ENCODE measurements around the gene FOXO1. TPM values are rescaled to one million over a fixed set of nuclear protein-coding genes. Genes with fewer than 3 reads are reported as not detected.

The FOXO1 gene
- total and polyA plus RNA-seq, 2 experiments from 2014 or later = 10.5 to 14.0 TPM

- Histone ChIP-seq H3K9me3 (ENCODE audit: low read depth) (no peaks in the 10 kb centered on the region), H3K4me1 (ENCODE audit: low read depth) (peaks cover 22% of the 10 kb centered on the region), H3K27me3 (no peaks in the 10 kb centered on the region), H3K36me3 (no peaks in the 10 kb centered on the region), H3K27ac (no peak overlapping the region), H3K4me3 (no peak overlapping the region)
- DNase-seq (ENCODE audit: low read depth in 1 of 2, low spot score in 1 of 2) = no peak
- TF ChIP-seq CTCF (IDR thresholded peaks at IDR 0.05; ENCODE audit: low read depth, low read length) = no peak
These were observed 48.6 kb downstream of the FOXO1 start for GRCh38 chr13:40617801-40618356.

GRCh38 chr13:40615619-40616018 is 50.8 kb downstream of the FOXO1 start:
- TF ChIP-seq CTCF (IDR thresholded peaks at IDR 0.05; ENCODE audit: low read depth, low read length) = no peak
- no peak for DNase-seq (ENCODE audit: low read depth in 1 of 2, low spot score in 1 of 2)
- Histone ChIP-seq H3K4me1 (ENCODE audit: low read depth) (peaks cover 35% of the 10 kb centered on the region), H3K36me3 (no peaks in the 10 kb centered on the region), H3K27ac (no peak overlapping the region), H3K9me3 (ENCODE audit: low read depth) (no peaks in the 10 kb centered on the region), H3K27me3 (no peaks in the 10 kb centered on the region), H3K4me3 (no peak overlapping the region)

- no peak for TF ChIP-seq CTCF (IDR thresholded peaks at IDR 0.05; ENCODE audit: low read depth, low read length)
- peak overlapping the region; percentile 36 for H3K27ac ChIP-seq
- peaks cover 35% of the 10 kb centered on the region for H3K4me1 ChIP-seq (ENCODE audit: low read depth)
These were observed 52.5 kb downstream of the FOXO1 start for GRCh38 chr13:40613914-40614313.

GRCh38 chr13:40613192-40613818 is 53.1 kb downstream of the FOXO1 start:
- H3K4me1 ChIP-seq (ENCODE audit: low read depth) = peaks cover 35% of the 10 kb centered on the region
- DNase-seq (ENCODE audit: low read depth in 1 of 2, low spot score in 1 of 2) = peak in 1 of 2 donors; percentile 15
- H3K27ac ChIP-seq = peak overlapping the region; percentile 36

More at GRCh38 chr13:40613914-40614313, 52.5 kb downstream of the FOXO1 start:
- Histone ChIP-seq H3K36me3 (no peaks in the 10 kb centered on the region), H3K9me3 (ENCODE audit: low read depth) (no peaks in the 10 kb centered on the region), H3K27me3 (no peaks in the 10 kb centered on the region), H3K4me3 (no peak overlapping the region)
- DNase-seq (ENCODE audit: low read depth in 1 of 2, low spot score in 1 of 2) = no peak

GRCh38 chr13:40612041-40612440 is 54.4 kb downstream of the FOXO1 start:
- Histone ChIP-seq H3K27me3 (no peaks in the 10 kb centered on the region), H3K9me3 (ENCODE audit: low read depth) (no peaks in the 10 kb centered on the region), H3K4me3 (no peak overlapping the region), H3K36me3 (no peaks in the 10 kb centered on the region), H3K4me1 (ENCODE audit: low read depth) (peaks cover 35% of the 10 kb centered on the region), H3K27ac (peak overlapping the region; percentile 58)
- peak in 1 of 2 donors; percentile 6 for DNase-seq (ENCODE audit: low read depth in 1 of 2, low spot score in 1 of 2)
- no peak for TF ChIP-seq CTCF (IDR thresholded peaks at IDR 0.05; ENCODE audit: low read depth, low read length)

More at GRCh38 chr13:40613192-40613818, 53.1 kb downstream of the FOXO1 start:
- no peak overlapping the region for H3K4me3 ChIP-seq
- no peak for TF ChIP-seq CTCF (IDR thresholded peaks at IDR 0.05; ENCODE audit: low read depth, low read length)
- no peaks in the 10 kb centered on the region for H3K36me3 ChIP-seq
- H3K27me3 ChIP-seq = no peaks in the 10 kb centered on the region
- H3K9me3 ChIP-seq (ENCODE audit: low read depth) = no peaks in the 10 kb centered on the region
